ENCODE measurements around the gene PIGS.
"Not testable (repeated sequence)": the region's sequence is repeated elsewhere in the genome, so short reads cannot be mapped to it uniquely, and the experiment has no call there.

PIGS gene

GRCh38 chr17:28571361-28572122 lies at the start of gene PIGS:
PIGS (minus strand) TSS chr17:28571524; CDS start chr17:28571496, 28 bp downstream.
- peak; percentile 64 to 98 (median 92) for DNase-seq

- DNase-seq: no peak
These were observed 48.7 kb upstream of the PIGS start for GRCh38 chr17:28620010-28620409.

- DNase-seq: no peak
These were observed 47.1 kb upstream of the PIGS start for GRCh38 chr17:28618464-28618863.

- DNase-seq: no peak
These were observed 45.0 kb upstream of the PIGS start for GRCh38 chr17:28616281-28616680.

- DNase-seq: no peak
These were observed 44.1 kb upstream of the PIGS start for GRCh38 chr17:28615260-28615940.

GRCh38 chr17:28613931-28614381 lies 42.6 kb upstream of the PIGS start, which contains the start of gene RSKR:
RSKR (minus strand) TSS chr17:28614185; CDS start chr17:28614161, 24 bp downstream.
- DNase-seq: peak in 34 of 56 donors; percentile 4 to 76 (median 26)

GRCh38 chr17:28612936-28613872 lies 41.9 kb upstream of the PIGS start:
- peak in 19 of 56 donors; percentile 1 to 52 (median 9) for DNase-seq

GRCh38 chr17:28612531-28612930 lies 41.2 kb upstream of the PIGS start:
- DNase-seq: no peak

- DNase-seq: no peak
These were observed 39.1 kb upstream of the PIGS start for GRCh38 chr17:28610376-28610775.

GRCh38 chr17:28604031-28604430 lies 32.7 kb upstream of the PIGS start:
- DNase-seq: not testable (repeated sequence)

GRCh38 chr17:28599311-28600184 lies 28.2 kb upstream of the PIGS start:
- peak in 35 of 56 donors; percentile 11 to 78 (median 39) for DNase-seq

GRCh38 chr17:28598799-28599310 lies 27.5 kb upstream of the PIGS start, which contains the start of gene SPAG5:
SPAG5 (minus strand) TSS chr17:28599025; CDS start chr17:28598946, 79 bp downstream.
- peak in 54 of 56 donors; percentile 29 to 92 (median 79) for DNase-seq

GRCh38 chr17:28598389-28598788 lies 27.1 kb upstream of the PIGS start:
- DNase-seq: no peak

GRCh38 chr17:28597606-28598383 lies 26.5 kb upstream of the PIGS start:
- DNase-seq: no peak

GRCh38 chr17:28592260-28592659 lies 20.9 kb upstream of the PIGS start:
- no peak for DNase-seq

GRCh38 chr17:28585851-28586250 lies 14.5 kb upstream of the PIGS start:
- DNase-seq: no peak

- DNase-seq: peak in 1 of 56 donors; percentile 5
These were observed 13.1 kb upstream of the PIGS start for GRCh38 chr17:28584434-28584833.

GRCh38 chr17:28582513-28582912 lies 11.2 kb upstream of the PIGS start:
- no peak for DNase-seq

GRCh38 chr17:28580959-28581358 lies 9.6 kb upstream of the PIGS start:
- DNase-seq: no peak
